ENCODE measurements around the gene CCDC134.

Gene CCDC134

DNA sequence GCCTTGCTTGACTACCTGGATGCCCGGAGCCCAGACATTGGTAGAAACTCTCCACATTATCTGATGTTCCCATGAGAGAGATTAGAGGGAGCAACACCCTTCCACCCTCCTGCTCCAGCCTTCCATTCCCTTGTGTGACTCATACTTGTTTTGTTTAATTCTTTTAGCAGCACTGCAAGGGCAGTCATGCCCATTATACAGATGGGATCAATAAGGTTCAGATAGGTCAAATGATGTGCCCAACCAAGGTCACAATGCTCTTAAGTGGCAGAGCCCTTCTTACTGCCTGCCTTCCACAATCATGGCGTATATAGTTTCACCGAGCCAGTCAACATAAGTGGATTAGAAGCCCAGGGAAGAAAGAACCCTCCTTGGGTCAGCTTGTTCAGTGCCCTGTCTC lies 6.6 kb upstream of the CCDC134 start:
- DNase-seq, result no peak

- no peak for DNase-seq
Observed at GRCh38 chr22:41798736-41799135, 1.7 kb upstream of the CCDC134 start.

GRCh38 chr22:41799486-41800347 lies 762 bp upstream of the CCDC134 start:
- peak in 1 of 2 experiments; percentile 13 for DNase-seq

- DNase-seq, result no peak
Observed at GRCh38 chr22:41801147-41801819, 804 bp downstream of the CCDC134 start.

DNA sequence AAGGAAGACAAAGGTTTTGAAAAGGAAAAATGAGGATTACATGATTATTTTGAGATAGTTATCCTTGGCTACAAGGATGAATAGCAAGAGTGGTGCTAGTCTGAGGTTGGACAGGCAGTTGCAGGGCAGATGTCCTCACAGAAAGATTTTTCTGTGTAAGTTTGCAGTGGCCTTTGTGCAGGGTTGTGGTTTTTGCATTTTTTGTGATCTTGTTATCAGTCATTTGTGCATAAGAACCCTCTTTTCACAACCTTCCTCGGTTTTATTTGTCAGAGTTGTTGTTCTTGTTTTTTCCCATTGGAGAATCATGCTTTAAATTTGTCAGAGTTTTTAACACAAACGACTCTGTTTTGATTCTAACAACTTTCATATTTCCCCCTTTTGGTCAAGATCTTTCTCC lies 1.4 kb downstream of the CCDC134 start:
- DNase-seq, result no peak

- DNase-seq, result no peak
Observed at GRCh38 chr22:41805639-41806038, 5.2 kb downstream of the CCDC134 start.

- no peak for DNase-seq
Observed at GRCh38 chr22:41808400-41808799, 7.9 kb downstream of the CCDC134 start.

- DNase-seq, result no peak
Observed at GRCh38 chr22:41810022-41810421, 9.5 kb downstream of the CCDC134 start.

DNA sequence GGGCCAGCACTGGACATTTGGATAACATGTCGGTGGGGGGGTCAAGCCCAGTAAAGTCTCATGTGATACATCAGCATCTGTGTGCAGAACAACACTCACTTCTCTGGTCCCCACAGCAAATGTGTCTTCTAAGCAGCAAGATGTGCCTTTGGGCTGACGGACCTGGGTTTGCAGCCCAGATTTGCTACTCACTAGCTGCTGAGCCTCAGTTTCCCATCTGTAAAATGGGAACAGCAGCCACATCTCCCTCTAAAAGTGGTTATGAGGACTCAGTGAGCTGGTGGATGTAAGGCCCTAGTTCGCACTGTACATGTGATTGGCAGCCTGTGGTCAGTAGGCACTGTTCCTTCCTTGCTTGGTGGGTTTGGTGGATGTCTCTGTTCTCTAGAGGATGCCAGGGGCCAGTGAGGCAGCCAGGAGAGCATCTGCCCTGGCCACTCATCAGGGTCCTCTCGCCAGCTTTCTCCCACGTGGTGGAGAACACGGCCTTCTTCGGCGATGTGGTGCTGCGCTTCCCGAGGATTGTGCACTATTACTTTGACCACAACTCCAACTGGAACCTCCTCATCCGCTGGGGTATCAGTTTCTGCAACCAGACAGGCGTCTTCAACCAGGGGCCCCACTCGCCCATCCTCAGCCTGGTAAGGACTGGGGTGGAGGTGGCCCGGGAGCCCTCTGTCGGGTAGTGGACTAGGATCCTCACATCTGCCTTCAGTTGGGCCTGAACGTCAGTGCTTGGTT lies 12.5 kb downstream of the CCDC134 start:
- no peak for DNase-seq

- no peak for DNase-seq
Observed at GRCh38 chr22:41813726-41814410, 13.4 kb downstream of the CCDC134 start.

DNA sequence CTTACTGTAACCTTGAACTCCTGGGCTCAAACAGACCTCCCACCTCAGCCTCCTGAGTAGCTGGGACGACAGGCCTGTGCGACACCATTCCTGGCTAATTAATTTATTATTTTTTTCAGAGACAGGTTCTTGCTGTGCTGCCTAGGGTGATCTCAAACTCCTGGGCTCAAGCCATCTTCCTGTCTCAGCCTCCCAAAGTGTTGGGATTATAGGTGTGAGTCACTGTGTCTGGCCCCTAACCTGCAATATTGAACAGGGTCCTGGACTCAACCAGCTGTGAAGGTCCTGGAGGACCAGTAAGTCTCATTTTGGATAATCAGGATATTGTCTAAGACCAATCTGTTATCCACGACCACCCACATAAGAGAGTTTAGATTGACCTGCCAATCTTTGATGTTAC lies 15.2 kb downstream of the CCDC134 start:
- DNase-seq, result no peak

DNA sequence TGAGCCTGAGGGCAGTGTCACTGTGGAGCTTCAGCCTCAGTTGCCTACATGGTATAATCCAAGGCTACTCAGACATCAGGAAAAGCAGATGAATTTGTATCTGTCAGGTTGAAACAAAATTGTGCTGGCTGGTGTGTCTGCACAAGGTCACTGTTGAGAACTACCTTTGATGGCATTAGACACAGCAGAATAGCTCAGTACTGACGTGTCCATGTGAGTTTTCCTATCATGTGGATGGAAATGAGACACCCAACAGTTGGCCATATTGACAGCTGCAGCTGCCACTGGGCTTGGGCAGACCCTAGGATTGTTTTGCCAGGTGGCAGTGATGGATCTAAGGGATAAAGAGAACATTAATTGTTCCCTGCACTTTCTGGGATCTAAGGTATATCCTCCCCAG lies 15.8 kb downstream of the CCDC134 start:
- DNase-seq, result no peak

DNA sequence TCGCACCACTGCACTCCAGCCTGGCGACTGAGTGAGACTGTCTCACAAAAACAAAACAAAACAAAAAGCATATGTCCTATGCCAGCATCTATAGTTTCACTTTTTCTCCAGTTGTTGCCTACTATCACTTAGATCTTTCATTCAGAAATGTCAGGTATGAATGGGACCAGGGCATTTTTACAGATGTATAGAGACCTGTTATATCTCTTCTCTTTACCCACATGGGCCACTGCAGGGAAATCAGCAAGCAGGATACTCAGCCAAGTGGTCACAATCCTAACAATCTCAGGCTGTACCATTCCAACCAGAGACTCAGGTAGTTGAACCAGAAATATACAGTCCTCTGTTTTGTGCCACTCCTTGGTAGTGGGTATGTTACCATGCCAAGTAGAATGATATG lies 16.4 kb downstream of the CCDC134 start:
- DNase-seq, result no peak

- no peak for DNase-seq
Observed at GRCh38 chr22:41818011-41818410, 17.5 kb downstream of the CCDC134 start.

- no peak for DNase-seq
Observed at GRCh38 chr22:41818596-41818995, 18.1 kb downstream of the CCDC134 start.

DNA sequence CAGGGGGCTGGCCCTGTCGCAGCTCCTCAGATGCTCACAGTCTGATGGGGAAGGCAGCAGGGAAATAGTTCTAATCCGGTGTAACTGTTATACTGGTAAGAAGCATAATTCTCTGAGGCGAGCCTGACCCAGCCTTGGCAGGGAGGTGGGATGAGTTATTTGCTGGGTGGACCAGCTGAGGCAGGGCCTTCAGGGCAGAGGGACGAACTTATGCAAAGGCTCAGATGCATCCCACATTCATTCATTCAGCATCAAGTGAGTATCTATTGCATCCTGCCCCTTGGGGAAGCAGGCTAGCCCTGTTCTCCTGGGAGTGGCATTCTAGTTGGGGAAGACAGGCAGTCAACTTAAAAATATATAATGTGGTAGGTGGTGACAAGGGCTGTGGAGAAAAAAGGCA lies 18.8 kb downstream of the CCDC134 start:
- no peak for DNase-seq

DNA sequence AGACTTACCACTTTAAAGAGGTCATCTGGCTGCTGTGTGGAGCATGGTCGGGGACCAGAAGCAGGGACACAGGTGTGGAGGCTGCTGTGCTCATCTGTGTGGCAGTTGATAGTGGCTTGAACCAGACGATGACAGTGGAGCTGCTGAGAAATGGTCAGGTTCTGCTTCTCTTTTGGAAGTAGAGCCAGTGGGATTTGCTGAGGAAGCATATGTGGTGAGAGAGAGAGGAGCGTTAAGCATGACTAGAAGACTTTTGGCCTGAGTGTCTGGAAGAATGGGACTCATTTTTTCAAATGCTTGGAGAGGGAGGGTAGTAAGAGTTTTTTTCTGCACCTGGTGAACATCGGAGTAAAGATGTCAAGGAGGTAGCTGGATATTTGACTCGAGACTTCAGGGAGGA lies 20.0 kb downstream of the CCDC134 start:
- no peak for DNase-seq

GRCh38 chr22:41821471-41822316 lies 21.2 kb downstream of the CCDC134 start:
- no peak for DNase-seq

- peak in 1 of 2 experiments; percentile 47 for DNase-seq
Observed at GRCh38 chr22:41822317-41823057, 22.0 kb downstream of the CCDC134 start.

GRCh38 chr22:41823797-41824196 lies 23.3 kb downstream of the CCDC134 start:
- no peak for DNase-seq

GRCh38 chr22:41825376-41825775 lies 24.9 kb downstream of the CCDC134 start:
- no peak for DNase-seq
